Stimulated activated CD8-positive, alpha-beta memory T cell treated with anti-CD3 and anti-CD28 coated beads, Interleukin-12 subunit alpha, Interleukin-12 subunit beta, amount 100 ng/mL, for 1 hour (primary cell): ENCODE results near the gene TYW1.
"Not testable (repeated sequence)": the region's sequence is repeated elsewhere in the genome, so short reads cannot be mapped to it uniquely, and the experiment has no call there.

Source experiments
- DNase-seq: peaks from one replicate; pipeline ENCODE4 v3.0.0-alpha.2; 2020; ENCODE audit warnings: low read depth

TYW1 gene

GRCh38 chr7:67251986-67252558 lies 255.4 kb downstream of the TYW1 start:
- DNase-seq, result no peak

GRCh38 chr7:67255076-67255475 lies 258.4 kb downstream of the TYW1 start:
- DNase-seq, result not testable (repeated sequence)

- not testable (repeated sequence) for DNase-seq
These were observed 261.1 kb downstream of the TYW1 start for GRCh38 chr7:67257779-67258178.

- DNase-seq, result not testable (repeated sequence)
These were observed 262.7 kb downstream of the TYW1 start for GRCh38 chr7:67259363-67259762.

GRCh38 chr7:67260166-67260586 lies 263.5 kb downstream of the TYW1 start:
- DNase-seq, result peak; percentile 4

- DNase-seq, result not testable (repeated sequence)
These were observed 267.4 kb downstream of the TYW1 start for GRCh38 chr7:67264000-67264399.

GRCh38 chr7:67266070-67266469 lies 269.4 kb downstream of the TYW1 start:
- DNase-seq, result not testable (repeated sequence)

GRCh38 chr7:67267914-67268313 lies 271.3 kb downstream of the TYW1 start:
- no peak for DNase-seq

- not testable (repeated sequence) for DNase-seq
These were observed 273.3 kb downstream of the TYW1 start for GRCh38 chr7:67269916-67270315.
